GM12891 (cell line): ENCODE data around the gene ATF2. TPM values are rescaled to one million over a fixed set of nuclear protein-coding genes. Genes with fewer than 3 reads are reported as not detected.

Experiments
- DNase-seq: peaks from one replicate; pipeline ENCODE4 v3.0.0; 2011; ENCODE audit warnings: low spot score; ENCODE audit not compliant: insufficient read length
- FAIRE-seq: peaks from 2 replicates; lab custom pipeline; 2011; peaks lifted over from hg19 to GRCh38; lab: Jason Lieb, UNC
- PAX5 ChIP-seq: IDR thresholded peaks from 2 replicates; pipeline ENCODE4 v1.6.1; 2011; ENCODE audit warnings: low read length, moderate library complexity, mild to moderate bottlenecking; ENCODE audit not compliant: insufficient read depth, severe bottlenecking
- POLR2A ChIP-seq: IDR thresholded peaks from 2 replicates; pipeline ENCODE4 v1.6.1; 2011; ENCODE audit warnings: low read depth, low read length, control low read depth
- POLR2AphosphoS5 ChIP-seq: IDR thresholded peaks from 2 replicates; pipeline ENCODE4 v1.6.1; 2011; ENCODE audit warnings: low read depth, low read length, control low read depth
- POU2F2 ChIP-seq: IDR thresholded peaks from 2 replicates; pipeline ENCODE4 v1.6.1; 2011; ENCODE audit warnings: low read depth, mild to moderate bottlenecking, control low read depth, low read length, moderate library complexity
- SPI1 ChIP-seq: IDR thresholded peaks from 2 replicates; pipeline ENCODE4 v1.6.1; 2011; ENCODE audit warnings: low read depth, low read length, control low read depth
- TAF1 ChIP-seq: IDR thresholded peaks from 2 replicates; pipeline ENCODE4 v1.6.1; 2011; ENCODE audit warnings: low read depth, low read length, control low read depth
- polyA plus RNA-seq: library from polyadenylated mRNA; unstranded; fragments of >200 nt; gene quantifications from one replicate; pipeline ENCODE4 v1.2.1, GENCODE V29; 2012; ENCODE audit warnings: low read depth, missing spikeins, inconsistent platforms; ENCODE audit not compliant: missing spikeins

The ATF2 gene, protein sequence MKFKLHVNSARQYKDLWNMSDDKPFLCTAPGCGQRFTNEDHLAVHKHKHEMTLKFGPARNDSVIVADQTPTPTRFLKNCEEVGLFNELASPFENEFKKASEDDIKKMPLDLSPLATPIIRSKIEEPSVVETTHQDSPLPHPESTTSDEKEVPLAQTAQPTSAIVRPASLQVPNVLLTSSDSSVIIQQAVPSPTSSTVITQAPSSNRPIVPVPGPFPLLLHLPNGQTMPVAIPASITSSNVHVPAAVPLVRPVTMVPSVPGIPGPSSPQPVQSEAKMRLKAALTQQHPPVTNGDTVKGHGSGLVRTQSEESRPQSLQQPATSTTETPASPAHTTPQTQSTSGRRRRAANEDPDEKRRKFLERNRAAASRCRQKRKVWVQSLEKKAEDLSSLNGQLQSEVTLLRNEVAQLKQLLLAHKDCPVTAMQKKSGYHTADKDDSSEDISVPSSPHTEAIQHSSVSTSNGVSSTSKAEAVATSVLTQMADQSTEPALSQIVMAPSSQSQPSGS
- 13.4 TPM for polyA plus RNA-seq

DNA sequence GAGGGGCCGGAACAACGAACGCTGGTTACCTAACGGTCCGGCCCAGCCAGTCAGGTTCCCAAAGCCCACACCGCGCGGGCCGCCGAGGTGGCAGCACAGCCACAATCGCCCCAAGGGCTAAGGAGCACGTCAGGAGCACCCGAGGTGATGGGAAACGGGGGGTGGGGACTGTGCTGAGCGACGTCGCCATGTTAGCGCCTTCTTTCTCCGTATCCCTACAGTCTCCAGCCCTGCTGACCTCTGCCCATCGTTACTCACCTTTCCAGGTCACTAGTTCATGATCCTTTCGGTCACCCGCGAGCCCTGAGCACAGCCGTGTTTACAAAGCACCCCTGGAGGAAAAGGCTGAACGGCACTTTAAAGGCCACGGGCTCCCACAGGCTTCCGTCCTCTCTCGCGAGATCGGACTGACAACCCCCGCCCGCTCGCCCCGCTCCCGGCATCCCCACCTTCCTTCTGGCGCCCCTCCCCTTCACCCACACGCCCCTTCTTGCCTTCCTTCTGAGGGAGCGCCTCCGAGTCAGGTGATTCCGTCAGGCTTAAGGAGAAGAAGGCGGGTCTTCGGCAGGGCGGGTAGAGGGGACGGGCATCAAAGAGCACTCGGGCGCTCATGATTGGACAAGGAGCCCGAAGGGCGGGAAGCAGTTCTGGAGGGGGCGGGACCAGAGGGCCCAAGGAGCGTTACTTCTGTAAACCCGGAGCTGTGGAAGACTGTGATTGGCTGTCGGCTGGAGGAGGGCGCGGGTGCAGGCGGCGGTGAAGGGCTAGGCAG, at the start of gene ATF2:
Gene ATF2, minus strand, starts transcription at position 412 of the 772 bp plus-strand sequence. CDS start 31,760 bp downstream, outside the sequence.
- FAIRE-seq (peak; percentile 97), DNase-seq (peak; percentile 80)
- no peak for TF ChIP-seq SPI1
- peak; percentile 73; the same call in 1 of the 2 replicates for TF ChIP-seq TAF1
- no peak for TF ChIP-seq PAX5
- TF ChIP-seq POLR2A, result peak; percentile 90
- TF ChIP-seq POU2F2, result peak; percentile 43; the same call in 1 of the 2 replicates
- TF ChIP-seq POLR2AphosphoS5, result peak; percentile 90

DNA sequence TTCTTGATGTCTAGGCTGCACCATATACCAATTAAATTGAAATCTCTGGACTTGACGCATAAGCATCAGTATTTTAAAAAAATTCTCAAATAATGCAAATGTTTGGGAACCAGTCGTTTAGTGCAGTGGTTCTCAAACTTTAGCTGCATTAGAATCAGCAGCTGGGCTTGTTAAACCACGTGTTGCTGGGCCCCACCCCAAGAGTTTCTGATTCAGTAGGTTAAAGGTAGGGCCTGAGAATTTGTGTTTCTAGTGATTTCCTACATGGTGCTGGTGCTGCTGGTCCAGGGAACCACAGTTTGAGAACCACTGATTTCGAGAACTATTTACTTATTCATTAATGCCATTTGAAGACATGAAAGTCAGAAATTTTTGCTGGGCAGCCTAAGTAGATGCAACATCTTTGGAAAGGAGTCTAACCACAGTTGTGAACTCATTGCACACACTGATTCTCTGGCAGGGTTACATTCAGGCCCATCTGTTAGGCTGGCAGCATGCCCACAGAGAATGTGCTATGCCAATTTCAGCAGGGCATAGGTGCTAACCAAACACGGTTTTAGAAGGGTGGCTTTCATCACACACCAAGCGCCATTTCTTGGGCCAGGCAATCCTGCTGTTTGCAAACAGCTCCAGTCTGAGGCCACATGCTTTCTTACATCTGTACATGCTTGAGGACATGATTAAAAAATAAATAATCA, 39.9 kb upstream of the ATF2 start:
- FAIRE-seq (no peak), DNase-seq (no peak)
- no peak for TF ChIP-seq POLR2AphosphoS5
- no peak for TF ChIP-seq PAX5
- TF ChIP-seq POLR2A, result no peak
- TF ChIP-seq POU2F2, result no peak
- no peak for TF ChIP-seq TAF1
- TF ChIP-seq SPI1, result no peak

DNA sequence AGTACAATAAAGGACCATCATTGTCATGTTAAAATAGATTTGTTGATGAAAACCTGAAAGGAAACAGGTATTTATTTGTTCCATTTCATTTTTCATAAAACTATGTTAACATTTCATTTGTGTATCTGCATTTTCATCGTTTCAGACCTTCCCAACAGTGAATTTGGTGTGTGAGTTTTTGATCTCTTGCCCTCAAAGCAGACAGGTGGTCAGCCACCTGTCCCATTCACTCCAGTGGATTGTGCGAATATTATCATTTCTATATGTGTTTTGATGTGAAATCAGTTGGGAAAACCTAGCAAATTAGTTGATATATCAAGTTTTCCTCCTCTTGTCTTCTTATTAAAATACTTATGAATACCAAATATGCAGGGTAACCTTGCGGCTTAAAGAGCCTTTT, 38.9 kb upstream of the ATF2 start:
- DNase-seq, result no peak
- no peak for FAIRE-seq
- no peak for TF ChIP-seq PAX5
- no peak for TF ChIP-seq POLR2A
- no peak for TF ChIP-seq POU2F2
- TF ChIP-seq SPI1, result no peak
- TF ChIP-seq TAF1, result no peak
- TF ChIP-seq POLR2AphosphoS5, result no peak

DNA sequence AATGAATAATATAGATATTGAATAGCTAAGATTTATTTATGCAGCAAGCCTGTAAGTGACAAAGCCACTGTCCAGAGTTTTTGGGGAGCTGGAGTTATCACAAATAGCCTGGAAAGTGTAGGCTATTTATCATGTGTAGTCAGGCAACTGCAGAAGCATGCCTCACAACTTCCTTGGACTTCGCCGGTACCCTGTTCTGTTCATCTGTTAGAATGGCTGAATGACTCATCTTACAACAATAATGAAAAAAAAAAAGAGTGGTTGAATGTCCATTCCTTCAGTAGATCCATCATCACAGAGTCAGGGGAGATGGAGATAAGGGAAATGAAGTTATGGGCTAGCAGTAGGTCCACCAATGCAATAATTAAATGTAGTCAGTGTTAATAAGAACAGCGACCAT, 37.5 kb upstream of the ATF2 start:
- TF ChIP-seq POLR2A (no peak), POLR2AphosphoS5 (no peak), PAX5 (no peak), TAF1 (no peak), POU2F2 (no peak), SPI1 (no peak)
- FAIRE-seq (no peak), DNase-seq (no peak)

DNA sequence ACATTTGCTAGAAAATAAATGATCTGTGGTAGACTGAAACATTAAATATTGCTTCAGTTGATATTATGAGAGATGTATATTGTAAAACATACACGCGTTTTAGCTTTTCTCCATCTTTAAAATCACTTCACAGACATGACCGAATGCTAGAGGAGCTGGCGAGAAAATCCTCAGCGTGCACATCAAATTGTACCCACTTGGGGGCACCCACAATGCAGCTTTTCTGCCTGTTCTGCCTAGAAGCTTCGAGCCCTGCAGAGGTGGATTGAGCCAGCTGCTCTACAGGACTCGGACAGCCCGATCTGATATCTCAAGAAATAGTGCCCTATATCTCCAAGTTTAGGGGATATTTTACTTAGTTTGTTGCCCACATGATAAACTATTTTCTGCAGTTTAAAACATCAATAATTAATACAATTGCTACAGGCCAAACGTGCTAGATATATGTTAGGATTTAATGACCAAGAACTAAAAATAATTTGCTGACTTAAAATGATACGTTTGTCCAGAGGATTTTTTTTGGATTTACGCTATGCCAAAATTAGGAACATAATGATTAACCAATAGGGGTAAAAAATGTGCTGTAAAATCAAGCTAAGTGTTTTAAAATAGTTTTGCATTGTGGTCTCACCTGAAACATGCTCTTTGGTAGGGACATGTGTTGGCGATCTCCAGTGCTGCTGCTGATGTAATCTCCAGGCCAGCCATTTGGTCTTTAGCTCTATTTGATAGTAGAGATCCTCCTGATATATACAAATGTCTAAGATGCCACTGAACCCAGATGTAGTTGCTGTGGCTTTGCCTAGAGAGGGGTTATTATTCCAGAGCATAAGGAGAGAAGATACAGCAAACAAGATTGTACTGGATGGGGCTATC, 35.9 kb upstream of the ATF2 start:
- peak; percentile 28 for FAIRE-seq
- TF ChIP-seq POU2F2, result no peak
- no peak for TF ChIP-seq PAX5
- no peak for TF ChIP-seq SPI1
- TF ChIP-seq POLR2A, result no peak
- no peak for TF ChIP-seq TAF1
- TF ChIP-seq POLR2AphosphoS5, result no peak
- DNase-seq, result no peak

DNA sequence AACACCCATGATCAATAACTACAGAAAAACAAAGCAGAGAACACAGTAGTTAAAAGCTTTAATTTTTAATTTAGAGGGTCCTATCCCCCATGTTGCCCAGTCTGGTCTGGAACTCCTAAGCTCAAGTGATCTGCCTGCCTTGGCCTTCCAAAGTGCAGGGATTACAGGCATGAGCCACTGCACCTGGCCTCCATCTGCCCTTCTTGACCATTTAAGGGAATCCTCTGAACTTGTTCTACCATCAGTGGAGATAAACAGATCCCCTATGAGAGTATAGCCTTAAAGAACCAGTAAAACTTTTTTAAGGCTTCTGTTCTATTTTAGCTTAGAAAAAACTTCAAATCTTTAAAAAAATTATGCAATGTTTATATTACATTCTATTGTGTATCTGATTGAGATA, 27.0 kb upstream of the ATF2 start:
- no peak for FAIRE-seq
- TF ChIP-seq PAX5, result no peak
- TF ChIP-seq POLR2A, result no peak
- no peak for TF ChIP-seq POLR2AphosphoS5
- no peak for TF ChIP-seq POU2F2
- no peak for TF ChIP-seq TAF1
- TF ChIP-seq SPI1, result no peak

DNA sequence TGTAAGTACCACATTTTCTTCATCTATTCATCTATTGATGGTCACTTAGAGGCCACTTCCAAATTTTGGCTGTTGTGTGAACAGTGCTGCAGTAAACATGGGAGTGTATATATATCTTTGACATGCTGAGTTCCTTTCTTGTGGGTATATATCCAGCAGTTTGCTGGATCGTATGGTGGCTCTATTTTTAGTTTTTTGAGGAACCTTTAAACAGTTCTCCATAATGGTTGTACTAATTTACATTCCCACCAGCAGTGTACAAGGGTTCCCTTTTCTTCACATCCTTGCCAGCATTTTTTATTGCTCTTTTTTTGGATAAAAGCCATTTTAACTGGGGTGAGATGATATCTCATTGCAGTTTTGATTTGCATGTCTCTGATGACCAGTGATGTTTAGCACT, 20.8 kb upstream of the ATF2 start:
- TF ChIP-seq PAX5 (no peak), SPI1 (no peak), POLR2A (no peak), POU2F2 (no peak), POLR2AphosphoS5 (no peak), TAF1 (no peak)
- FAIRE-seq, result no peak
- no peak for DNase-seq

More for the DNA sequence above, 27.0 kb upstream of the ATF2 start:
- no peak for DNase-seq
